Osteoblast (primary cell): ENCODE measurements around the gene FCRL6. TPM values are rescaled to one million over a fixed set of nuclear protein-coding genes. Genes with fewer than 3 reads are reported as not detected.

Experiments
- DNase-seq: peaks from one replicate; pipeline ENCODE4 v3.0.0; 2011; ENCODE audit warnings: low spot score, mixed read lengths; ENCODE audit not compliant: insufficient read length; ENCODE audit errors: missing footprints
- H2AFZ ChIP-seq: 2 replicates; pipeline ENCODE4 v1.6.0; 2011; ENCODE audit warnings: mild to moderate bottlenecking, low read length
- H3K27ac ChIP-seq: 2 replicates; pipeline ENCODE4 v1.5.1; 2011; ENCODE audit warnings: mild to moderate bottlenecking, low read depth, low read length, moderate library complexity
- H3K27me3 ChIP-seq: 2 replicates; pipeline ENCODE4 v1.6.0; 2012; ENCODE audit warnings: mild to moderate bottlenecking, control low read depth, inconsistent platforms, low read length, moderate library complexity; ENCODE audit not compliant: insufficient read depth
- H3K36me3 ChIP-seq: 2 replicates; pipeline ENCODE4 v1.5.1; 2011; ENCODE audit warnings: mild to moderate bottlenecking, low read length, control low read depth, moderate library complexity; ENCODE audit not compliant: insufficient read depth
- H3K4me1 ChIP-seq: 2 replicates; pipeline ENCODE4 v1.5.1; 2011; ENCODE audit warnings: mild to moderate bottlenecking, low read length, control low read depth, moderate library complexity; ENCODE audit not compliant: insufficient read depth
- H3K4me2 ChIP-seq: 2 replicates; pipeline ENCODE4 v1.6.0; 2011; ENCODE audit warnings: mild to moderate bottlenecking, low read length; ENCODE audit not compliant: insufficient read depth
- H3K4me3 ChIP-seq: fragments of 200-600 bp; sonication (generic); 3 replicates; pipeline ENCODE4 v1.5.1; 2012; ENCODE audit warnings: mild to moderate bottlenecking, low read length, inconsistent platforms; ENCODE audit not compliant: insufficient read depth
- H3K79me2 ChIP-seq: 2 replicates; pipeline ENCODE4 v1.6.0; 2012; ENCODE audit warnings: mild to moderate bottlenecking, low read length, control low read depth, inconsistent platforms; ENCODE audit not compliant: insufficient read depth
- H3K9me3 ChIP-seq: 2 replicates; pipeline ENCODE4 v1.5.1; 2011; ENCODE audit warnings: low read depth, low read length, control low read depth
- H4K20me1 ChIP-seq: 2 replicates; pipeline ENCODE4 v1.6.0; 2012; ENCODE audit warnings: mild to moderate bottlenecking, low read length, control low read depth; ENCODE audit not compliant: insufficient read depth
- CTCF ChIP-seq: IDR thresholded peaks from 2 replicates; pipeline ENCODE4 v1.5.1; 2011; ENCODE audit warnings: mild to moderate bottlenecking, low read depth, low read length, moderate library complexity; ENCODE audit errors: extremely low read depth
- total RNA-seq: library from RNA; depleted of rRNA; stranded (reverse); fragments of >200 nt; gene quantifications from 2 replicates; pipeline ENCODE4 v1.2.3, GENCODE V29; 2012

FCRL6 gene
- total RNA-seq, 1 donor, result not detected

- H3K27ac ChIP-seq, result no peak overlapping the region
- peaks cover 24% of the 10 kb centered on the region for H3K27me3 ChIP-seq
- no peaks in the 10 kb centered on the region for H4K20me1 ChIP-seq
- no peak overlapping the region for H3K4me2 ChIP-seq
- H3K36me3 ChIP-seq, result no peaks in the 10 kb centered on the region
- no peak for DNase-seq
- TF ChIP-seq CTCF, result no peak
- no peaks in the 10 kb centered on the region for H3K9me3 ChIP-seq
- no peaks in the 10 kb centered on the region for H3K4me1 ChIP-seq
- H3K79me2 ChIP-seq, result no peaks in the 10 kb centered on the region
- no peak overlapping the region for H2AFZ ChIP-seq
- H3K4me3 ChIP-seq, result no peak overlapping the region
Measured at GRCh38 chr1:159823406-159823805, 21.2 kb downstream of the FCRL6 start.

GRCh38 chr1:159825564-159825963 lies 23.4 kb downstream of the FCRL6 start:
- no peaks in the 10 kb centered on the region for H3K9me3 ChIP-seq
- H3K27me3 ChIP-seq, result peaks cover 24% of the 10 kb centered on the region
- H3K36me3 ChIP-seq, result no peaks in the 10 kb centered on the region
- H2AFZ ChIP-seq, result no peak overlapping the region
- no peak overlapping the region for H3K4me2 ChIP-seq
- peaks cover 6% of the 10 kb centered on the region for H3K4me1 ChIP-seq
- no peak for TF ChIP-seq CTCF
- no peak overlapping the region for H3K27ac ChIP-seq
- no peak for DNase-seq
- H3K4me3 ChIP-seq, result no peak overlapping the region
- H3K79me2 ChIP-seq, result no peaks in the 10 kb centered on the region
- no peaks in the 10 kb centered on the region for H4K20me1 ChIP-seq

GRCh38 chr1:159826441-159827101 lies 24.4 kb downstream of the FCRL6 start, which contains the start of gene SLAMF8:
TSS of gene SLAMF8 (plus strand) at chr1:159826873. CDS start at chr1:159826899, 26 bp downstream.
- Histone ChIP-seq H3K4me2 (no peak within 1 kb of the TSS), H2AFZ (no peak within 1 kb of the TSS)
- no peak for DNase-seq

More at GRCh38 chr1:159826441-159827101, 24.4 kb downstream of the FCRL6 start, which contains the start of gene SLAMF8:
- Histone ChIP-seq H3K36me3 (no peaks in the 10 kb centered on the region), H3K4me1 (peaks cover 6% of the 10 kb centered on the region), H3K27me3 (peaks cover 21% of the 10 kb centered on the region), H3K27ac (no peak within 1 kb of the TSS), H3K9me3 (no peaks in the 10 kb centered on the region), H3K79me2 (no peaks in the 10 kb centered on the region), H4K20me1 (no peaks in the 10 kb centered on the region), H3K4me3 (no peak within 1 kb of the TSS)
- no peak for TF ChIP-seq CTCF
